Iris pigment epithelial cell (primary cell): Measurements from ENCODE around the gene TSPAN3.

Experiments used
- DNase-seq: peaks from one replicate; pipeline ENCODE4 v3.0.0-alpha.2; 2011; ENCODE audit warnings: low read depth

The TSPAN3 gene

GRCh38 chr15:77033729-77034671, 36.9 kb downstream of the TSPAN3 start:
- DNase-seq: no peak

- DNase-seq: no peak
These were observed 37.5 kb downstream of the TSPAN3 start for GRCh38 chr15:77033417-77033728.

- no peak for DNase-seq
These were observed 38.1 kb downstream of the TSPAN3 start for GRCh38 chr15:77032647-77033416.

- DNase-seq: no peak
These were observed 38.8 kb downstream of the TSPAN3 start for GRCh38 chr15:77032052-77032646.

- no peak for DNase-seq
These were observed 39.4 kb downstream of the TSPAN3 start for GRCh38 chr15:77031376-77032050.

GRCh38 chr15:77030928-77031375, 40.0 kb downstream of the TSPAN3 start:
- DNase-seq: no peak

- DNase-seq: no peak
These were observed 40.6 kb downstream of the TSPAN3 start for GRCh38 chr15:77030048-77030927.

- no peak for DNase-seq
These were observed 41.5 kb downstream of the TSPAN3 start for GRCh38 chr15:77029166-77030047.

- DNase-seq: no peak
These were observed 42.3 kb downstream of the TSPAN3 start for GRCh38 chr15:77028451-77029165.

GRCh38 chr15:77027697-77028450, 43.0 kb downstream of the TSPAN3 start:
- no peak for DNase-seq

- no peak for DNase-seq
These were observed 43.7 kb downstream of the TSPAN3 start for GRCh38 chr15:77027111-77027696.

GRCh38 chr15:77026501-77027110, 44.3 kb downstream of the TSPAN3 start:
- no peak for DNase-seq

- DNase-seq: no peak
These were observed 44.9 kb downstream of the TSPAN3 start for GRCh38 chr15:77025941-77026411.

GRCh38 chr15:77025083-77025901, 45.6 kb downstream of the TSPAN3 start:
- DNase-seq: no peak

GRCh38 chr15:77024273-77025082, 46.4 kb downstream of the TSPAN3 start:
- no peak for DNase-seq
